K562 (cell line): ENCODE results near the gene PICK1. TPM values are rescaled to one million over a fixed set of nuclear protein-coding genes. Genes with fewer than 3 reads are reported as not detected.

Experiments
- CCNT2 ChIP-seq: IDR thresholded peaks from 2 replicates; pipeline ENCODE4 v1.6.1; 2011; ENCODE audit warnings: borderline replicate concordance, low read depth, mild to moderate bottlenecking, moderate library complexity, mixed read lengths, low read length; ENCODE audit not compliant: insufficient read length; ENCODE audit errors: extremely low read depth
- CHD2 ChIP-seq: IDR thresholded peaks from 2 replicates; pipeline ENCODE4 v1.6.1; 2011; ENCODE audit warnings: low read depth, low read length
- EP300 ChIP-seq: IDR thresholded peaks from 2 replicates; pipeline ENCODE4 v1.6.1; 2012; ENCODE audit warnings: low read length, improper control_type of control experiment
- ILF3 ChIP-seq: fragments of 450-650 bp; IDR thresholded peaks from 2 replicates; pipeline ENCODE4 v1.6.1; 2018; ENCODE audit warnings: antibody characterized with exemption, mild to moderate bottlenecking, moderate library complexity, borderline replicate concordance
- KDM1A ChIP-seq, 2 experiments: fragments of 450-650 bp; IDR thresholded peaks; 2 replicates each; pipeline ENCODE4 v1.6.1; 2016; ENCODE audit warnings: mild to moderate bottlenecking in 2 of 2
- PTRF ChIP-seq: fragments of 450-650 bp; IDR thresholded peaks from 2 replicates; pipeline ENCODE4 v1.6.1; 2016; ENCODE audit warnings: mild to moderate bottlenecking, missing genetic modification characterization, missing compliant biosample characterization
- RBM14 ChIP-seq: fragments of 200-400 bp; formaldehyde crosslinking; IDR thresholded peaks from 2 replicates; pipeline ENCODE4 v1.6.1; 2018; ENCODE audit warnings: low read depth, mild to moderate bottlenecking, low read length, moderate library complexity, borderline replicate concordance; ENCODE audit not compliant: insufficient read depth
- TCF3 ChIP-seq: sonication (generic); formaldehyde crosslinking; IDR thresholded peaks from 2 replicates; pipeline ENCODE4 v1.4.0; 2020; ENCODE audit warnings: mild to moderate bottlenecking, missing genetic modification reagents
- ZNF324 ChIP-seq: fragments of 250-450 bp; sonication (Bioruptor Pico); IDR thresholded peaks from 2 replicates; pipeline ENCODE4 v1.4.0; 2020; ENCODE audit warnings: mild to moderate bottlenecking
- ZNF347 ChIP-seq: fragments of 450-650 bp; formaldehyde crosslinking; IDR thresholded peaks from 2 replicates; pipeline ENCODE4 v1.4.0; 2020; ENCODE audit warnings: low read depth, mild to moderate bottlenecking, moderate library complexity
- polyA plus RNA-seq, 8 experiments: library from polyadenylated mRNA; depleted of rRNA in 4 of 8; stranded (reverse) in 5 of 8; unstranded in 3 of 8; fragments of >200 nt; fragmentation: Nextera tagmentation in 2 of 8; fragmentation: Illumina TruSeq in 1 of 8; extraction: Ambion mirVana in 2 of 8; extraction: Trizol in 1 of 8; gene quantifications; 2 replicates each; pipeline versions ENCODE4 v1.2.1 to v1.2.3, GENCODE V29; 2011 to 2014; ENCODE audit warnings: inconsistent platforms in 1 of 8, missing spikeins in 1 of 8
- total RNA-seq, 7 experiments: library from RNA; depleted of rRNA in 6 of 7; stranded (reverse); fragments of >200 nt in 6 of 7; fragmentation: Illumina TruSeq in 2 of 7; extraction: Trizol in 2 of 7; gene quantifications; 2 replicates each; pipeline versions ENCODE4 v1.2.1 to v1.2.3, GENCODE V29; 2011 to 2021; ENCODE audit warnings: low replicate concordance in 1 of 7
- TF ChIP-seq, protein P1 (sequence below): sonication (generic); formaldehyde crosslinking; IDR thresholded peaks from 2 replicates; pipeline ENCODE4 v1.8.0; 2022; ENCODE audit warnings: mild to moderate bottlenecking, low read depth, missing genetic modification reagents
- TF ChIP-seq, protein P2 (sequence below): sonication (generic); formaldehyde crosslinking; IDR thresholded peaks from 2 replicates; pipeline ENCODE4 v1.8.1; 2023; ENCODE audit warnings: mild to moderate bottlenecking, missing genetic modification reagents
- TF ChIP-seq, protein P3 (sequence below): fragments of 250-450 bp; sonication (Bioruptor Pico); IDR thresholded peaks from 2 replicates; pipeline ENCODE4 v1.8.0; 2022; ENCODE audit warnings: inconsistent platforms
- TF ChIP-seq, protein P4 (sequence below): IDR thresholded peaks from 3 replicates; pipeline ENCODE4 v1.6.1; 2011; ENCODE audit warnings: borderline replicate concordance, mild to moderate bottlenecking, moderate library complexity; ENCODE audit not compliant: insufficient read length; ENCODE audit errors: extremely low read depth
- TF ChIP-seq, protein P5 (sequence below): fragments of 250-450 bp; sonication (Bioruptor Pico); IDR thresholded peaks from 2 replicates; pipeline ENCODE4 v1.4.0; 2020

PICK1 gene
- total and polyA plus RNA-seq, 9 of the 15 experiments (the other 6 are each of a cell fraction or from before 2014, with no cell fraction given) = 0.06 to 11.0 (median 7.9) TPM; not detected in 1

DNA sequence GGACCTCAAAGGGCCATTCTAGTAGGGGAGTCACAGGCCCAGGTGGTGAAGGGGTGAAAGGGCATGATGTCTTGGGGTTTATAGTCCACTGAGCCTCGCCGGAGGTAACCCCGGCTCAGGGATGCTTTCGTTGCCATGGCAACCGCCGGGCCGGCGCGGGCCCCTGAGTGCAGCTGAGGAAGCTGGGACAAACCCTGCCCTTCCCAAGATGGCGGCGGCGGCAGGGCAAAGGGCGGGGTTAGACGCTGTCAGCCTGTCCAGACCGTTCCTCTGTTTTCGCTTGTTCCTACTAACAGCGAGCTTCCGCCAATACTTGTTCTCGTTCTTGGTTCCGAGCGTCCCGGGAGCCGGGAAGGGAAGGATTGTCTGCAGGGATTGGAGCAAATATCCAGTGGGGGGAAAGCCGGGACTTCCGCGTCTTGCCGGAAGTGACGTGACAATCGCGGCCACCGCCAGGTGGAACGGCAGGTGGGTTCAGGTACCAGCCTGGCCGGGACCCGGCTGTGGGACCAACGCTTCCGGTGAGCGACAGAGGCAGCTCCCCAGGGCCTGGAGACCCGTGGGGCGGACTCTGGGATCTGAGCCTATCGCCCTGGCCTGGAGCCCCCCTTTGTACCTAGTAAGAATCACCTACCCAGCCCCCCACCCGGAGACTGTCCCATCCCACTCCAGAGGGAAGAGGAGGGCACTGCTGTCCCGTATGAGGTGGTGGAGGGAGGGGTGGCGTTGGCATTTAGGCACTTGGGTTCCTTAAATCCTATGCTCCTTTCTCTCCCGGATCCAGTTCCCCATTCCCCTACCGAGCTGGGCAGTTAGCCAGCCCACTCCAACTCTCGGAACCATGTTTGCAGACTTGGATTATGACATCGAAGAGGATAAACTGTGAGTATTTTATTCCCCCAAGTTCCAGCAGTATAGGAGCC is at the start of gene PICK1 (continued):
- TF ChIP-seq, protein P1, sequence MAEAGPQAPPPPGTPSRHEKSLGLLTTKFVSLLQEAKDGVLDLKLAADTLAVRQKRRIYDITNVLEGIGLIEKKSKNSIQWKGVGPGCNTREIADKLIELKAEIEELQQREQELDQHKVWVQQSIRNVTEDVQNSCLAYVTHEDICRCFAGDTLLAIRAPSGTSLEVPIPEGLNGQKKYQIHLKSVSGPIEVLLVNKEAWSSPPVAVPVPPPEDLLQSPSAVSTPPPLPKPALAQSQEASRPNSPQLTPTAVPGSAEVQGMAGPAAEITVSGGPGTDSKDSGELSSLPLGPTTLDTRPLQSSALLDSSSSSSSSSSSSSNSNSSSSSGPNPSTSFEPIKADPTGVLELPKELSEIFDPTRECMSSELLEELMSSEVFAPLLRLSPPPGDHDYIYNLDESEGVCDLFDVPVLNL (CRISPR knock-in tag) = no peak
- TF ChIP-seq, protein P2, sequence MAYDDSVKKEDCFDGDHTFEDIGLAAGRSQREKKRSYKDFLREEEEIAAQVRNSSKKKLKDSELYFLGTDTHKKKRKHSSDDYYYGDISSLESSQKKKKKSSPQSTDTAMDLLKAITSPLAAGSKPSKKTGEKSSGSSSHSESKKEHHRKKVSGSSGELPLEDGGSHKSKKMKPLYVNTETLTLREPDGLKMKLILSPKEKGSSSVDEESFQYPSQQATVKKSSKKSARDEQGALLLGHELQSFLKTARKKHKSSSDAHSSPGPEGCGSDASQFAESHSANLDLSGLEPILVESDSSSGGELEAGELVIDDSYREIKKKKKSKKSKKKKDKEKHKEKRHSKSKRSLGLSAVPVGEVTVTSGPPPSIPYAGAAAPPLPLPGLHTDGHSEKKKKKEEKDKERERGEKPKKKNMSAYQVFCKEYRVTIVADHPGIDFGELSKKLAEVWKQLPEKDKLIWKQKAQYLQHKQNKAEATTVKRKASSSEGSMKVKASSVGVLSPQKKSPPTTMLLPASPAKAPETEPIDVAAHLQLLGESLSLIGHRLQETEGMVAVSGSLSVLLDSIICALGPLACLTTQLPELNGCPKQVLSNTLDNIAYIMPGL = no peak
- no peak for TF ChIP-seq CCNT2
- no peak for TF ChIP-seq ILF3
- TF ChIP-seq EP300 = no peak
- TF ChIP-seq, protein P3, sequence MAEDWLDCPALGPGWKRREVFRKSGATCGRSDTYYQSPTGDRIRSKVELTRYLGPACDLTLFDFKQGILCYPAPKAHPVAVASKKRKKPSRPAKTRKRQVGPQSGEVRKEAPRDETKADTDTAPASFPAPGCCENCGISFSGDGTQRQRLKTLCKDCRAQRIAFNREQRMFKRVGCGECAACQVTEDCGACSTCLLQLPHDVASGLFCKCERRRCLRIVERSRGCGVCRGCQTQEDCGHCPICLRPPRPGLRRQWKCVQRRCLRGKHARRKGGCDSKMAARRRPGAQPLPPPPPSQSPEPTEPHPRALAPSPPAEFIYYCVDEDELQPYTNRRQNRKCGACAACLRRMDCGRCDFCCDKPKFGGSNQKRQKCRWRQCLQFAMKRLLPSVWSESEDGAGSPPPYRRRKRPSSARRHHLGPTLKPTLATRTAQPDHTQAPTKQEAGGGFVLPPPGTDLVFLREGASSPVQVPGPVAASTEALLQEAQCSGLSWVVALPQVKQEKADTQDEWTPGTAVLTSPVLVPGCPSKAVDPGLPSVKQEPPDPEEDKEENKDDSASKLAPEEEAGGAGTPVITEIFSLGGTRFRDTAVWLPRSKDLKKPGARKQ (CRISPR knock-in tag) = no peak
- TF ChIP-seq ZNF324 (CRISPR knock-in tag) = no peak
- TF ChIP-seq TCF3 = no peak; the same call in 1 of the 2 replicates
- no peak for TF ChIP-seq PTRF (tag)
- TF ChIP-seq, protein P4, sequence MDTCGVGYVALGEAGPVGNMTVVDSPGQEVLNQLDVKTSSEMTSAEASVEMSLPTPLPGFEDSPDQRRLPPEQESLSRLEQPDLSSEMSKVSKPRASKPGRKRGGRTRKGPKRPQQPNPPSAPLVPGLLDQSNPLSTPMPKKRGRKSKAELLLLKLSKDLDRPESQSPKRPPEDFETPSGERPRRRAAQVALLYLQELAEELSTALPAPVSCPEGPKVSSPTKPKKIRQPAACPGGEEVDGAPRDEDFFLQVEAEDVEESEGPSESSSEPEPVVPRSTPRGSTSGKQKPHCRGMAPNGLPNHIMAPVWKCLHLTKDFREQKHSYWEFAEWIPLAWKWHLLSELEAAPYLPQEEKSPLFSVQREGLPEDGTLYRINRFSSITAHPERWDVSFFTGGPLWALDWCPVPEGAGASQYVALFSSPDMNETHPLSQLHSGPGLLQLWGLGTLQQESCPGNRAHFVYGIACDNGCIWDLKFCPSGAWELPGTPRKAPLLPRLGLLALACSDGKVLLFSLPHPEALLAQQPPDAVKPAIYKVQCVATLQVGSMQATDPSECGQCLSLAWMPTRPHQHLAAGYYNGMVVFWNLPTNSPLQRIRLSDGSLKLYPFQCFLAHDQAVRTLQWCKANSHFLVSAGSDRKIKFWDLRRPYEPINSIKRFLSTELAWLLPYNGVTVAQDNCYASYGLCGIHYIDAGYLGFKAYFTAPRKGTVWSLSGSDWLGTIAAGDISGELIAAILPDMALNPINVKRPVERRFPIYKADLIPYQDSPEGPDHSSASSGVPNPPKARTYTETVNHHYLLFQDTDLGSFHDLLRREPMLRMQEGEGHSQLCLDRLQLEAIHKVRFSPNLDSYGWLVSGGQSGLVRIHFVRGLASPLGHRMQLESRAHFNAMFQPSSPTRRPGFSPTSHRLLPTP = no peak
- TF ChIP-seq, protein P5, sequence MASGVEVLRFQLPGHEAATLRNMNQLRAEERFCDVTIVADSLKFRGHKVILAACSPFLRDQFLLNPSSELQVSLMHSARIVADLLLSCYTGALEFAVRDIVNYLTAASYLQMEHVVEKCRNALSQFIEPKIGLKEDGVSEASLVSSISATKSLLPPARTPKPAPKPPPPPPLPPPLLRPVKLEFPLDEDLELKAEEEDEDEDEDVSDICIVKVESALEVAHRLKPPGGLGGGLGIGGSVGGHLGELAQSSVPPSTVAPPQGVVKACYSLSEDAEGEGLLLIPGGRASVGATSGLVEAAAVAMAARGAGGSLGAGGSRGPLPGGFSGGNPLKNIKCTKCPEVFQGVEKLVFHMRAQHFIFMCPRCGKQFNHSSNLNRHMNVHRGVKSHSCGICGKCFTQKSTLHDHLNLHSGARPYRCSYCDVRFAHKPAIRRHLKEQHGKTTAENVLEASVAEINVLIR (CRISPR knock-in tag) = peak; percentile 86
- peak; percentile 80 to 92 for TF ChIP-seq KDM1A (IDR thresholded peaks at IDR 0.05)
- TF ChIP-seq CHD2 = no peak
- TF ChIP-seq ZNF347 (CRISPR knock-in tag) = no peak
- TF ChIP-seq RBM14 = no peak
